IMR-90 (cell line): ENCODE data around the gene AKR1D1. TPM values are rescaled to one million over a fixed set of nuclear protein-coding genes. Genes with fewer than 3 reads are reported as not detected.

ENCODE experiments used
- ATAC-seq: fragments of 200-7000 bp; cut with Tn5 transposase; 2 replicates; pipeline ENCODE4 v1.9.1; 2020; ENCODE audit warnings: low read depth, mild to moderate bottlenecking, moderate library complexity
- BruUV-seq: library from RNA; stranded (reverse); fragments of 400-500 nt; replicated peaks from 2 replicates; lab custom pipeline; 2021; lab: Mats Ljungman, UMichigan
- CTCF ChIA-PET: fragments of 300-600 bp; formaldehyde crosslinking; extraction: SDS; loops from one replicate; lab custom pipeline; 2021; ENCODE audit warnings: antibody characterized with exemption; lab: Yijun Ruan, JAX
- POLR2A ChIA-PET: fragments of 300-600 bp; sonication (Branson Sonifier 250); formaldehyde crosslinking; loops from one replicate; lab custom pipeline; 2022; ENCODE audit warnings: antibody characterized with exemption; ENCODE audit not compliant: unreplicated experiment; lab: Charles Lee
- DNase-seq: peaks from one replicate; pipeline ENCODE4 v3.0.0; 2013
- H2AFZ ChIP-seq: replicated peaks from 2 replicates; pipeline ENCODE3; 2013; ENCODE audit warnings: low read length, mild to moderate bottlenecking; ENCODE audit not compliant: poor library complexity
- H2AK5ac ChIP-seq: 2 replicates; pipeline ENCODE4 v1.6.1; 2013; ENCODE audit warnings: low read depth, low read length, inconsistent platforms
- H2AK9ac ChIP-seq: replicated peaks from 2 replicates; pipeline ENCODE3; 2013; ENCODE audit warnings: mild to moderate bottlenecking, low read depth, low read length, moderate library complexity; ENCODE audit not compliant: poor library complexity
- H2BK120ac ChIP-seq: 2 replicates; pipeline ENCODE4 v1.6.1; 2013; ENCODE audit warnings: low read depth, low read length, inconsistent platforms
- H2BK15ac ChIP-seq: 3 replicates; pipeline ENCODE4 v1.6.1; 2013; ENCODE audit warnings: low read depth, low read length, inconsistent platforms
- H2BK20ac ChIP-seq: 2 replicates; pipeline ENCODE4 v1.6.1; 2013; ENCODE audit warnings: low read depth, mild to moderate bottlenecking, inconsistent platforms, low read length, moderate library complexity
- H2BK5ac ChIP-seq: 2 replicates; pipeline ENCODE4 v1.6.1; 2013; ENCODE audit warnings: mild to moderate bottlenecking, low read depth, low read length, inconsistent platforms; ENCODE audit not compliant: poor library complexity, severe bottlenecking
- H3K14ac ChIP-seq: replicated peaks from 2 replicates; pipeline ENCODE4 v1.6.1; 2013; ENCODE audit warnings: low read depth, low read length, inconsistent platforms
- H3K18ac ChIP-seq: 2 replicates; pipeline ENCODE4 v1.6.1; 2013; ENCODE audit warnings: low read depth, low read length, control low read depth
- H3K23ac ChIP-seq: 2 replicates; pipeline ENCODE4 v1.6.1; 2013; ENCODE audit warnings: low read depth, low read length, inconsistent platforms
- H3K27ac ChIP-seq: 2 replicates; pipeline ENCODE4 v1.5.1; 2013; ENCODE audit warnings: mild to moderate bottlenecking, control low read depth, low read length; ENCODE audit not compliant: insufficient read depth
- H3K27me3 ChIP-seq: 2 replicates; pipeline ENCODE4 v1.6.1; 2013; ENCODE audit warnings: low read length; ENCODE audit not compliant: control insufficient read depth, insufficient read depth
- H3K36me3 ChIP-seq: 2 replicates; pipeline ENCODE4 v1.6.1; 2013; ENCODE audit warnings: low read length, mixed read lengths; ENCODE audit not compliant: control insufficient read depth, insufficient read depth
- H3K4ac ChIP-seq: 2 replicates; pipeline ENCODE4 v1.6.1; 2013; ENCODE audit warnings: low read depth, low read length, inconsistent platforms
- H3K4me1 ChIP-seq: 2 replicates; pipeline ENCODE4 v1.6.1; 2013; ENCODE audit warnings: low read length, mixed read lengths; ENCODE audit not compliant: control insufficient read depth, insufficient read depth
- H3K4me2 ChIP-seq: 2 replicates; pipeline ENCODE4 v1.6.1; 2013; ENCODE audit warnings: low read depth, mild to moderate bottlenecking, control low read depth, low read length, moderate library complexity
- H3K4me3 ChIP-seq: 2 replicates; pipeline ENCODE4 v1.5.1; 2013; ENCODE audit warnings: low read depth, mild to moderate bottlenecking, control low read depth, low read length, moderate library complexity; ENCODE audit not compliant: insufficient read depth
- H3K56ac ChIP-seq: 2 replicates; pipeline ENCODE4 v1.6.1; 2013; ENCODE audit warnings: low read length, inconsistent platforms; ENCODE audit not compliant: insufficient read depth; ENCODE audit errors: extremely low read depth
- H3K79me1 ChIP-seq, 2 experiments: 2 replicates each; pipeline ENCODE4 v1.6.1; 2013; ENCODE audit warnings: low read length in 2 of 2, inconsistent platforms in 1 of 2, low read depth in 1 of 2
- H3K9ac ChIP-seq: 2 replicates; pipeline ENCODE4 v1.6.1; 2013; ENCODE audit warnings: low read depth, low read length, control low read depth
- H3K9me1 ChIP-seq: 2 replicates; pipeline ENCODE4 v1.6.1; 2013; ENCODE audit warnings: low read length, inconsistent platforms; ENCODE audit not compliant: insufficient read depth
- H3K9me3 ChIP-seq: 2 replicates; pipeline ENCODE4 v1.6.1; 2013; ENCODE audit warnings: low read length; ENCODE audit not compliant: control insufficient read depth, insufficient read depth
- H4K20me1 ChIP-seq: 2 replicates; pipeline ENCODE4 v1.6.1; 2013; ENCODE audit warnings: low read length, inconsistent platforms; ENCODE audit not compliant: insufficient read depth
- H4K5ac ChIP-seq: 2 replicates; pipeline ENCODE4 v1.6.1; 2013; ENCODE audit warnings: mild to moderate bottlenecking, low read depth, low read length, control low read depth
- H4K8ac ChIP-seq, 2 experiments: 2 replicates each; pipeline ENCODE4 v1.6.1; 2013; ENCODE audit warnings: low read depth in 2 of 2, low read length in 2 of 2, control low read depth in 1 of 2, inconsistent platforms in 1 of 2
- H4K91ac ChIP-seq: 2 replicates; pipeline ENCODE4 v1.6.1; 2013; ENCODE audit warnings: low read depth, low read length, inconsistent platforms; ENCODE audit not compliant: insufficient read depth
- BHLHE40 ChIP-seq: fragments of 150-350 bp; IDR thresholded peaks from 2 replicates; pipeline ENCODE4 v1.6.1; 2016; ENCODE audit warnings: mild to moderate bottlenecking, low read depth, low read length
- CEBPB ChIP-seq: IDR thresholded peaks from 2 replicates; pipeline ENCODE4 v1.6.1; 2012; ENCODE audit warnings: low read depth, low read length, improper control_type of control experiment
- CHD1 ChIP-seq: IDR thresholded peaks from 2 replicates; pipeline ENCODE4 v1.6.1; 2012; ENCODE audit warnings: low read depth, low read length, improper control_type of control experiment
- FOS ChIP-seq: fragments of 150-350 bp; IDR thresholded peaks from 2 replicates; pipeline ENCODE4 v1.6.1; 2016; ENCODE audit warnings: low read depth, low read length
- MAFK ChIP-seq: IDR thresholded peaks from 2 replicates; pipeline ENCODE4 v1.6.1; 2012; ENCODE audit warnings: low read depth, low read length, improper control_type of control experiment
- MAZ ChIP-seq: IDR thresholded peaks from 2 replicates; pipeline ENCODE4 v1.6.1; 2012; ENCODE audit warnings: low read depth, mild to moderate bottlenecking, low read length, improper control_type of control experiment, moderate library complexity, borderline replicate concordance
- MXI1 ChIP-seq: IDR thresholded peaks from 2 replicates; pipeline ENCODE4 v1.6.1; 2012; ENCODE audit warnings: low read depth, mild to moderate bottlenecking, low read length, moderate library complexity, borderline replicate concordance
- NFE2L2 ChIP-seq: fragments of 150-350 bp; IDR thresholded peaks from 2 replicates; pipeline ENCODE4 v1.6.1; 2016; ENCODE audit warnings: low read depth, mild to moderate bottlenecking, low read length
- POLR2A ChIP-seq: IDR thresholded peaks from 2 replicates; pipeline ENCODE4 v1.6.1; 2012; ENCODE audit warnings: mild to moderate bottlenecking, low read depth, low read length
- RFX5 ChIP-seq: IDR thresholded peaks from 2 replicates; pipeline ENCODE4 v1.8.0; 2012; ENCODE audit warnings: low read depth, mild to moderate bottlenecking, low read length, moderate library complexity
- SMC3 ChIP-seq: fragments of 150-350 bp; IDR thresholded peaks from 2 replicates; pipeline ENCODE4 v1.6.1; 2016; ENCODE audit warnings: low read depth, mild to moderate bottlenecking, antibody characterized with exemption, low read length, moderate library complexity
- USF2 ChIP-seq: fragments of 150-350 bp; IDR thresholded peaks from 2 replicates; pipeline ENCODE4 v1.6.1; 2017; ENCODE audit warnings: mild to moderate bottlenecking, antibody characterized with exemption, low read length, low read depth
- WGBS, 2 experiments: methylation state at CpG; one replicate each; pipeline versions ENCODE4 v1.1.5 to v1.1.7; 2013; ENCODE audit warnings: missing lambda C conversion rate in 2 of 2; ENCODE audit not compliant: insufficient read length in 1 of 2; ENCODE audit errors: extremely low coverage in 2 of 2; 5-methylcytosine and 5-hydroxymethylcytosine counted together
- dilution Hi-C: fragments of 300-500 bp; cut with HindIII; formaldehyde crosslinking; loops from one replicate; pipeline ENCODE4 v1.14.3; 2018; ENCODE audit warnings: low sequenced_read_pairs; ENCODE audit not compliant: unreplicated experiment
- in situ Hi-C: fragments of 300-500 bp; cut with MboI; formaldehyde crosslinking; loops from 3 replicates; pipeline ENCODE4 v1.14.3; 2019; ENCODE audit warnings: low sequenced_read_pairs, inconsistent platforms, mixed read lengths
- intact Hi-C: fragments of 100-400 bp; cut with micrococcal nuclease; formaldehyde crosslinking; loops from 2 replicates; pipeline ENCODE4 v1.10.0; 2022
- polyA plus RNA-seq, 3 experiments: library from polyadenylated mRNA; depleted of rRNA; stranded (reverse); fragments of >200 nt; gene quantifications; 2 replicates each; pipeline ENCODE4 v1.2.3, GENCODE V29; 2012; ENCODE audit warnings: low replicate concordance in 1 of 3
- total RNA-seq: library from RNA; depleted of rRNA; stranded (reverse); fragments of >200 nt; gene quantifications from 2 replicates; pipeline ENCODE4 v1.2.3, GENCODE V29; 2012
- TF ChIP-seq, protein P1 (sequence below): conservative IDR thresholded peaks from 2 replicates; pipeline ENCODE4 v1.5.1; 2012; ENCODE audit warnings: mild to moderate bottlenecking, low read depth, low read length, improper control_type of control experiment
- TF ChIP-seq, protein P2 (sequence below): fragments of 150-350 bp; IDR thresholded peaks from 2 replicates; pipeline ENCODE4 v1.6.1; 2016; ENCODE audit warnings: low read depth, mild to moderate bottlenecking, low read length, moderate library complexity, borderline replicate concordance

Gene AKR1D1
- total and polyA plus RNA-seq, 2 of the 4 experiments (the other 2 are of a cell fraction), result not detected

- H3K4me1 ChIP-seq, result no peaks in the 10 kb centered on the region
- no peaks in the 10 kb centered on the region for H3K9me1 ChIP-seq
- no peak overlapping the region for H3K23ac ChIP-seq
- CTCF ChIA-PET, result no interaction called here
- in situ Hi-C loops, result no loop called here
- no peaks in the 10 kb centered on the region for H4K20me1 ChIP-seq
- no peak overlapping the region for H3K4ac ChIP-seq
- intact Hi-C loops, result loop anchor here (5.0 kb wide), 1 partner anchor 641 kb away; no protein-coding TSS in a partner anchor
- no peak overlapping the region for H3K27ac ChIP-seq
- dilution Hi-C loops, result no loop called here
- H3K27me3 ChIP-seq, result no peaks in the 10 kb centered on the region
- H3K9me3 ChIP-seq, result no peaks in the 10 kb centered on the region
- H2AFZ ChIP-seq, result no peak overlapping the region
- H3K18ac ChIP-seq, result no peak overlapping the region
- BruUV-seq, result no TSS peak
- no peak overlapping the region for H2BK20ac ChIP-seq
- no peak overlapping the region for H3K9ac ChIP-seq
- H3K56ac ChIP-seq, result no peak overlapping the region
- DNase-seq, result no peak
- H2AK5ac ChIP-seq, result no peak overlapping the region
- POLR2A ChIA-PET, result no interaction called here
- no peak overlapping the region for H4K5ac ChIP-seq
- no peak overlapping the region for H4K8ac ChIP-seq
- no peak overlapping the region for H3K14ac ChIP-seq
- H2BK15ac ChIP-seq, result no peak overlapping the region
- ATAC-seq, result no peak
- H3K79me1 ChIP-seq, result no peaks in the 10 kb centered on the region
- no peak overlapping the region for H3K4me2 ChIP-seq
- 50% methylated on average over 2 of the region's 8 CpGs; no CpG with 5 or more reads in 1 of the 2 experiments for WGBS, 2 experiments
- no peak overlapping the region for H2BK120ac ChIP-seq
- H3K4me3 ChIP-seq, result no peak overlapping the region
- no peak overlapping the region for H4K91ac ChIP-seq
- no peak overlapping the region for H2AK9ac ChIP-seq
- H2BK5ac ChIP-seq, result no peak overlapping the region
- H3K36me3 ChIP-seq, result no peaks in the 10 kb centered on the region
- TF ChIP-seq MAFK (no peak), MXI1 (no peak), USF2 (no peak), CEBPB (no peak), POLR2A (no peak), MAZ (no peak), FOS (no peak), BHLHE40 (no peak), CHD1 (no peak), RFX5 (no peak), SMC3 (no peak), NFE2L2 (no peak)
- TF ChIP-seq, protein P1, sequence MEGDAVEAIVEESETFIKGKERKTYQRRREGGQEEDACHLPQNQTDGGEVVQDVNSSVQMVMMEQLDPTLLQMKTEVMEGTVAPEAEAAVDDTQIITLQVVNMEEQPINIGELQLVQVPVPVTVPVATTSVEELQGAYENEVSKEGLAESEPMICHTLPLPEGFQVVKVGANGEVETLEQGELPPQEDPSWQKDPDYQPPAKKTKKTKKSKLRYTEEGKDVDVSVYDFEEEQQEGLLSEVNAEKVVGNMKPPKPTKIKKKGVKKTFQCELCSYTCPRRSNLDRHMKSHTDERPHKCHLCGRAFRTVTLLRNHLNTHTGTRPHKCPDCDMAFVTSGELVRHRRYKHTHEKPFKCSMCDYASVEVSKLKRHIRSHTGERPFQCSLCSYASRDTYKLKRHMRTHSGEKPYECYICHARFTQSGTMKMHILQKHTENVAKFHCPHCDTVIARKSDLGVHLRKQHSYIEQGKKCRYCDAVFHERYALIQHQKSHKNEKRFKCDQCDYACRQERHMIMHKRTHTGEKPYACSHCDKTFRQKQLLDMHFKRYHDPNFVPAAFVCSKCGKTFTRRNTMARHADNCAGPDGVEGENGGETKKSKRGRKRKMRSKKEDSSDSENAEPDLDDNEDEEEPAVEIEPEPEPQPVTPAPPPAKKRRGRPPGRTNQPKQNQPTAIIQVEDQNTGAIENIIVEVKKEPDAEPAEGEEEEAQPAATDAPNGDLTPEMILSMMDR, result no peak
- TF ChIP-seq, protein P2, sequence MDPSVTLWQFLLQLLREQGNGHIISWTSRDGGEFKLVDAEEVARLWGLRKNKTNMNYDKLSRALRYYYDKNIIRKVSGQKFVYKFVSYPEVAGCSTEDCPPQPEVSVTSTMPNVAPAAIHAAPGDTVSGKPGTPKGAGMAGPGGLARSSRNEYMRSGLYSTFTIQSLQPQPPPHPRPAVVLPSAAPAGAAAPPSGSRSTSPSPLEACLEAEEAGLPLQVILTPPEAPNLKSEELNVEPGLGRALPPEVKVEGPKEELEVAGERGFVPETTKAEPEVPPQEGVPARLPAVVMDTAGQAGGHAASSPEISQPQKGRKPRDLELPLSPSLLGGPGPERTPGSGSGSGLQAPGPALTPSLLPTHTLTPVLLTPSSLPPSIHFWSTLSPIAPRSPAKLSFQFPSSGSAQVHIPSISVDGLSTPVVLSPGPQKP, result no peak
Measured at GRCh38 chr7:138095972-138096935, 20.0 kb downstream of the AKR1D1 start.
